ENCODE measurements around the gene DPY19L1.

The DPY19L1 gene

GRCh38 chr7:35032166-35032565, 5.1 kb downstream of the DPY19L1 start:
- no peak for DNase-seq (ENCODE audit: low spot score)
- TF ChIP-seq CTCF (IDR thresholded peaks at IDR 0.05; ENCODE audit: extremely low read depth, insufficient read depth, missing control alignments), result no peak
- in situ Hi-C loops (cut with MboI; ENCODE audit: low pct_unique_long_range_greater_than_20kb, low sequenced_read_pairs, unreplicated experiment), result loop anchor here (25.0 kb wide), 1 partner anchor 195 kb away; no protein-coding TSS in a partner anchor

- no peak for TF ChIP-seq CTCF (IDR thresholded peaks at IDR 0.05; ENCODE audit: extremely low read depth, insufficient read depth, missing control alignments)
- in situ Hi-C loops (cut with MboI; ENCODE audit: low pct_unique_long_range_greater_than_20kb, low sequenced_read_pairs, unreplicated experiment), result loop anchor here (25.0 kb wide), 1 partner anchor 194 kb away; no protein-coding TSS in a partner anchor
- DNase-seq (ENCODE audit: low spot score), result no peak
Observed at GRCh38 chr7:35030848-35031247, 6.4 kb downstream of the DPY19L1 start.

GRCh38 chr7:35029311-35029710, 8.0 kb downstream of the DPY19L1 start:
- no peak for DNase-seq (ENCODE audit: low spot score)
- TF ChIP-seq CTCF (IDR thresholded peaks at IDR 0.05; ENCODE audit: extremely low read depth, insufficient read depth, missing control alignments), result no peak
- in situ Hi-C loops (cut with MboI; ENCODE audit: low pct_unique_long_range_greater_than_20kb, low sequenced_read_pairs, unreplicated experiment), result loop anchor here (25.0 kb wide), 1 partner anchor 192 kb away; no protein-coding TSS in a partner anchor

- DNase-seq (ENCODE audit: low spot score), result no peak
- TF ChIP-seq CTCF (IDR thresholded peaks at IDR 0.05; ENCODE audit: extremely low read depth, insufficient read depth, missing control alignments), result no peak
Observed at GRCh38 chr7:35026150-35026549, 11.1 kb downstream of the DPY19L1 start.

GRCh38 chr7:35025369-35025870, 11.9 kb downstream of the DPY19L1 start:
- no peak for TF ChIP-seq CTCF (IDR thresholded peaks at IDR 0.05; ENCODE audit: extremely low read depth, insufficient read depth, missing control alignments)
- in situ Hi-C loops (cut with MboI; ENCODE audit: low pct_unique_long_range_greater_than_20kb, low sequenced_read_pairs, unreplicated experiment), result loop anchor here (25.0 kb wide), 1 partner anchor 188 kb away; no protein-coding TSS in a partner anchor
- no peak for DNase-seq (ENCODE audit: low spot score)

More at GRCh38 chr7:35026150-35026549, 11.1 kb downstream of the DPY19L1 start:
- in situ Hi-C loops (cut with MboI; ENCODE audit: low pct_unique_long_range_greater_than_20kb, low sequenced_read_pairs, unreplicated experiment), result loop anchor here (25.0 kb wide), 1 partner anchor 189 kb away; no protein-coding TSS in a partner anchor

GRCh38 chr7:35024298-35024697, 13.0 kb downstream of the DPY19L1 start:
- no peak for DNase-seq (ENCODE audit: low spot score)
- in situ Hi-C loops (cut with MboI; ENCODE audit: low pct_unique_long_range_greater_than_20kb, low sequenced_read_pairs, unreplicated experiment), result no loop called here
- TF ChIP-seq CTCF (IDR thresholded peaks at IDR 0.05; ENCODE audit: extremely low read depth, insufficient read depth, missing control alignments), result no peak

Measured in GM13977 (cell line).